Adrenal gland (tissue), 5 donors: Measurements from ENCODE around the gene ARPIN.

Experiments used
- CTCF ChIP-seq, 6 experiments: fragments of 450-650 bp in 4 of 6; fragments of 200-600 bp in 2 of 6; sonication (generic) in 1 of 6; IDR thresholded peaks; 1 replicate in 5 of 6; 2 replicates in 1 of 6; pipeline versions ENCODE4 v1.5.1 to v1.8.0; 2016 to 2021; ENCODE audit warnings: antibody characterized with exemption in 6 of 6, mild to moderate bottlenecking in 2 of 6, moderate library complexity in 1 of 6
- POLR2A ChIP-seq, 2 donors: fragments of 450-650 bp; IDR thresholded peaks; one replicate each; pipeline ENCODE4 v1.6.1; 2017; ENCODE audit warnings: antibody characterized with exemption in 2 of 2, mild to moderate bottlenecking in 2 of 2, moderate library complexity in 1 of 2
- donor health status: DM: no; HTN: no; CAD: no.

GRCh38 chr15:89885611-89886010 is 27.1 kb downstream of the ARPIN start:
- TF ChIP-seq POLR2A (IDR thresholded peaks at IDR 0.05): no peak
- no peak for TF ChIP-seq CTCF (IDR thresholded peaks at IDR 0.05)
